HK-2 (cell line): ENCODE results near the gene SNAI1.
A peak's percentile ranks its signal among the peaks of the same experiment; 100 is the strongest.

Source experiments
- DNase-seq: peaks from one replicate; pipeline ENCODE4 v3.0.0-alpha.2; 2018; ENCODE audit not compliant: unreplicated experiment

Gene SNAI1

GRCh38 chr20:50013976-50014375 lies 31.2 kb downstream of the SNAI1 start:
- no peak for DNase-seq

GRCh38 chr20:50014570-50015562 lies 32.1 kb downstream of the SNAI1 start:
- no peak for DNase-seq

- DNase-seq: no peak
Measured at GRCh38 chr20:50015636-50015992, 32.8 kb downstream of the SNAI1 start.

- no peak for DNase-seq
Measured at GRCh38 chr20:50015993-50016770, 33.4 kb downstream of the SNAI1 start.

- no peak for DNase-seq
Measured at GRCh38 chr20:50017160-50017559, 34.4 kb downstream of the SNAI1 start.

- DNase-seq: no peak
Measured at GRCh38 chr20:50017576-50018248, 34.9 kb downstream of the SNAI1 start.

- peak; percentile 48 for DNase-seq
Measured at GRCh38 chr20:50019466-50020256, 36.9 kb downstream of the SNAI1 start.

GRCh38 chr20:50020288-50020687 lies 37.5 kb downstream of the SNAI1 start:
- peak; percentile 55 for DNase-seq

GRCh38 chr20:50022676-50023075 lies 39.9 kb downstream of the SNAI1 start:
- no peak for DNase-seq

GRCh38 chr20:50023116-50023805 lies 40.5 kb downstream of the SNAI1 start:
- no peak for DNase-seq

- no peak for DNase-seq
Measured at GRCh38 chr20:50026746-50027575, 44.2 kb downstream of the SNAI1 start.

- peak; percentile 88 for DNase-seq
Measured at GRCh38 chr20:50027611-50028105, 44.9 kb downstream of the SNAI1 start.

GRCh38 chr20:50029083-50029696 lies 46.4 kb downstream of the SNAI1 start:
- no peak for DNase-seq

GRCh38 chr20:50029697-50030461 lies 47.1 kb downstream of the SNAI1 start:
- DNase-seq: peak; percentile 90

GRCh38 chr20:50032955-50033666 lies 50.3 kb downstream of the SNAI1 start:
- no peak for DNase-seq

GRCh38 chr20:50034567-50035180 lies 51.9 kb downstream of the SNAI1 start:
- peak; percentile 84 for DNase-seq

- DNase-seq: no peak
Measured at GRCh38 chr20:50036703-50037102, 53.9 kb downstream of the SNAI1 start.
